ENCODE data around the gene KRTAP2-4. TPM values are rescaled to one million over a fixed set of nuclear protein-coding genes. Genes with fewer than 3 reads are reported as not detected.
"Not testable (repeated sequence)": the region's sequence is repeated elsewhere in the genome, so short reads cannot be mapped to it uniquely, and the experiment has no call there.

KRTAP2-4 gene, protein sequence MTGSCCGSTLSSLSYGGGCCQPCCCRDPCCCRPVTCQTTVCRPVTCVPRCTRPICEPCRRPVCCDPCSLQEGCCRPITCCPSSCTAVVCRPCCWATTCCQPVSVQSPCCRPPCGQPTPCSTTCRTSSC
- polyA plus RNA-seq (ENCODE audit: insufficient read length in 3 of 3) = not detected
- long read RNA-seq, donor 1 = 0 reads
- long read RNA-seq, donor 2 = 0 reads
- long read RNA-seq, donor 3 = 0 reads
- long read RNA-seq, donor 4 = 0 reads
- long read RNA-seq, donor 5 = 0 reads
- long read RNA-seq, donor 6 = 0 reads
- long read RNA-seq, donor 7 = 0 reads
- long read RNA-seq, donor 8 = 0 reads
- long read RNA-seq, donor 9 = 0 reads
- long read RNA-seq, donor 10 = 0 reads
- long read RNA-seq, donor 11 = 0 reads
- long read RNA-seq, donor 12 = 0 reads
- long read RNA-seq, donor 13 = 0 reads
- long read RNA-seq, donor 14 = 0 reads
- long read RNA-seq, donor 15 = 0 reads
- long read RNA-seq, donor 16 = 0 reads

DNA sequence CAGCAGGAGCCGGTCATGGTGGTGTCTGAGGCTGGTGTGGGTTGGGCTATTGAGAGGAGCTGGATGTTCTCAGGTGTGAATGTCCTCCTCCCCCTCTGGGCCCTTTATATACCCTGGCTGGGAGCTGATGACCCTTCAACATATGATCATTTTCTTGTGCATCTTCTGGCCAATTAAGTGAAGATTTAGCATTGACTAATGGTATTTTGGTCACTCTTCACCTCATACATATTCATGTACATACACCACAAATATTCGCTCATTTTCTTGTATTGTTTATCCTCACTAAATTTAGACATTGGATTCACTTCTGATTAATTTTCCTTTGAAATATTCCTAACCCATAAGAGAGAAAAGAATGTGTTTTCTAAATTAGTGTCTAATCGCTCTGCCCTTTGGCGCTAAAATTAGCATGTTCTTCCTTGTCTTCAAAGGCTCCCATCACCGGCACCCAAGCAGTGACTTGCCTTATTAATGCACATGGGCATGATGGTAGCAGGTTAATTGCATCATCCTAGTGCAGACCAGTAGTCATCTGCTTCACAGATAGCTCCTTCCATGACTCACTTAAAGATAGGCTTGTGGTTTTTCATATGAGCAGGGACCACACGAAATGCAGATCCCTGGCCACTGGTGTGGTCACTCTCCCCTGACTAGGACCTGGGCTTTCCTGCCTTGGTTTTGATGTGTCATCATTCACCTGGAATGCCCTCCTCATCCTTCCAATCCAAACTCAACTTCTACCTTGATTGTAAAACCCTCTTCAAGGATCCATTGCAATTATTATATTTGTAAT lies at the start of gene KRTAP2-4:
KRTAP2-4 (minus strand) TSS at position 51 of the 796 bp plus-strand sequence; CDS start at position 17, 34 bp downstream.
- DNase-seq = no peak

DNA sequence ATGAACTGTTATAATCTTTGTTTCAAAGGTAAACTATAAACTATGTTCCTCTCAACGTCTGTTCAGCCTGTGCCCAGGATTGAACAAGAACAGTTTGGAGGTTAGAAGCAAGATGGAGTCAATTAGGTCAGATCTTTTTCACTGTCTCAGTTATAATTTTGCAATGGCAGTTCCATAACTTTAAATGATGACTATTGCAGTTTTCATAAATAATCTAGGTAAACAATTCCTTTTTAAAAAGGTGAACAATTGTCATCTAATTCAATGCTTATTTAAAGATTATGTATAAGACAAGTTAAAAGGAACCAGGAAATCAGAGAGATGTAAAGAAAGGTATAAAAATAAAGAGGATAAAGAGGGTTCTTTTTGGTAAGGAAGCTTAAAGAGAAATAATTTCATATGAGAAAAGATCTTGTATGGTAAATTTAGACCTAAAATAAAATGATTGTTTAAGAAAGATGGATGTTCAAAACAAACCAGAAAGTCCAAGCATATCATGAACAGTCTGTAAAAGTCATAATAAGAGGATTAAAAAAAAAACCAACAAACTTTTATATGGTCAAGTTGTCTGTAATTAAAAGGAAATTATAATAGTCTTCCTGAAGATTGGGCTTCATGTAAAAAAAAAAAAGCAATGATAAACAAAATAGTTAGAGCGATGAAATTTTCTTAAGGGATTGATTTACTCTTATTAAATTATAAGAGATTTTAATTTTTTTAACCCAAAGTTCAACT lies 45.6 kb upstream of the KRTAP2-4 start:
- no peak for DNase-seq

DNA sequence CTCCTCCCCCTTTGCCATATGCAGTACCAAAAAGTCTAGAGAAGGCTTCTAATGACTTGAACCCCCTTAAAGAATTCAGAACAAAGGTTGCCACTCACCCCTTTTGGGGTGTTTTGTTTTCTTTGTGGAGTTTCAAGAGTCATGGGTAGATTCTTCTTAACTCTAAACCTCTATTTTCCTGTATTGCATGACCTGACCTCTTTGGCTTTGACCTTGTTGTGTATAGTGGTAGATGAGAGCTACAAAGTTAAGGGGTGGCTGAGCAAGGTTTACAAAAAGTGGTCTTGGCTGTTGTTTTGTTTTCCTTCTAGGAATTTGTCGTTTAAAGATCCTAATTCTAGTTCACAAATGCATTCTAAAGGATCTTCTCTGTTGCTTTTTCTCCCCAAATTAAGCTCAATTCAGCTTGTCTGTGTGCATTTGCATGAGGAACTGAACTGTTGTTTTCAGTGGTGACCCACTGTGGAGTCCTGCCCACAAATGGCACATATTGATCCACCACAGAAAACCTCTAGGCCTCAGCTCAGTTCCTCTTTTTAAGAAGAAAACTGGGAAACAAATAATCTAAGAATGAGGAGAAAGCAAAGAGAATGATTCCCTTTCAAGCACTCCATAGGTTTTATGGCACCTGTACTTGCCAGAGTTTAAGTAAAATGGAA lies 43.2 kb upstream of the KRTAP2-4 start:
- not testable (repeated sequence) for DNase-seq

DNA sequence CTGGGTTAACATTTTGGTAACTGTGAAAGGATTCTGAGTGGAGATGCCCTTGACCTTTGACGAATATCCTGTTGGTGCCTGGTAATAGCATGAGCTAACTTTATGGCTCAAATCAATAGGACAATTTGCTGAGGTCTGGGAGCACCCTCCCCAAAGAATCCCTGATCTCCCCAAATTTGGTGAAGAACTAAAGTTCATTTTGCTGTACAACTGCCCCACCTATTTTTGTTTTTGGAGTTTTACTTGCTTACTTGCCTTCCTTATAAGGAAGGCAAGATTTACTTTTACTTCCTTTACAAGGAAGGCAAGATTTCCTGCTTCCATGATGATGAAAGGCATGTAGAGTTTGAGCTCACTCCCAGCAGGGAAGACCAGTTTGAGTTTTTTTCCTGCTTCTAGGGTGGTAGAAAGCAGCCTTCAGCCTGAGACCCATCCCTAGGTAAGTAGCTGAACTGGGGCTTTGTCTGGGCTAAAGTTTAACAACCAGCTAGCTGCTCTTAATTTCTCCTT lies 42.3 kb upstream of the KRTAP2-4 start:
- DNase-seq = no peak

DNA sequence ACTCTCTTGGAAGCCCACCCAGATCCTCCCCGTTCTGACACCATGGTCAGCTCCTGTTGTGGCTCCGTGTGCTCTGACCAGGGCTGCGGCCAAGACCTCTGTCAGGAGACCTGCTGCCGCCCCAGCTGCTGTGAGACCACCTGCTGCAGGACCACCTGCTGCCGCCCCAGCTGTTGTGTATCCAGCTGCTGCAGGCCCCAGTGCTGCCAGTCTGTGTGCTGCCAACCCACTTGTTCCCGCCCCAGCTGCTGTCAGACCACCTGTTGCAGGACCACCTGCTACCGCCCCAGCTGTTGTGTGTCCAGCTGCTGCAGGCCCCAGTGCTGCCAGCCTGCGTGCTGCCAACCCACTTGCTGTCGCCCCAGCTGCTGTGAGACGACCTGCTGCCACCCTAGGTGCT lies 39.7 kb upstream of the KRTAP2-4 start, which contains the start of gene KRTAP4-9:
KRTAP4-9 (plus strand) TSS at position 43 of the 400 bp plus-strand sequence; CDS start at position 43, 0 bp downstream.
- DNase-seq = not testable (repeated sequence)

DNA sequence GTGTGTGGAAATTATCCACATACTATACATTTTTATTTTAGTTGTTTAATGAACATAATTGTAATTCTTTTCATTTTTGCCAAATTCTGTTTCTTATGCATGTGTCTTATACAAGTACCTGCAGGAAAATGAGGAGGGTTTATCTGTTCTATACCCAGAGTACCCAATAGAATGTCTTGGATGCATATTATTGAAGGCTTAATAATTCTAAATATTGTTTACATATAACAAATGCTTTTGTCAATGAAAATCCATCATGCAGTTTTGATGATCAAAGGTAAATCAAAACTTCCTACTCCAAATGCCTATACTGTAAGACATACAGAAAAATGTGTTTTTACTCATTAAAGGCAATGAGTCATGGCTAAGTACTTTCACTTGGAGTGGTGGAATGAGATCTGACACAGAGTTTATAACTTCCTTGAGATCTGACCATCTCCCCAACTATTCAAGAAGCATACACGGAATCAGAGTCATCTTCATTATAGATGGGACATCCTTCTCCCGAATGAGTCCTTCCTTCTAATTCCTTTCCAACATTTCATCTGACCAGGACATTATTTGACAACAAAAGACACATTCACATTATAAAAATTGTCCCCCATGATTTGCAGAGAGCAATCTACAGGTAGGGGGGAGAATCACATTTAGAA lies 38.8 kb upstream of the KRTAP2-4 start:
- not testable (repeated sequence) for DNase-seq

DNA sequence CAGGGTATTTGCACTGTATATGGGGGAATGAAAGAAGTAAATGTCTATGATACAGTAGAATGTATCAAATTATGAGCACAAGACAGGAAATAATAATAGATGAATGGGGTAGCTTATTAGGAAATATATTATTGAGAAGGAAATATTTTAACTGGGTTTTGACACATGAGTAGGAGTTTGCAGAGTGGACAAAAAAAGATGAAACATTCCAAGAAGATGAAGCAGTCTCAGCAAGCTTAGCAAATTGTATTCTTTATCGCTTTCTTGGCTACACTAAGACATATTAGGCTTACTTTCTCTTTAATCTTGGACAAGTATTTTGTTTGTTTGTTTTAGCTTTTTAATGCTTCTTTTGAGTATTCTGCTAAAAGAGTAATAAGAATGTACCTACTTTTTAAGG lies 38.2 kb upstream of the KRTAP2-4 start:
- DNase-seq = no peak

DNA sequence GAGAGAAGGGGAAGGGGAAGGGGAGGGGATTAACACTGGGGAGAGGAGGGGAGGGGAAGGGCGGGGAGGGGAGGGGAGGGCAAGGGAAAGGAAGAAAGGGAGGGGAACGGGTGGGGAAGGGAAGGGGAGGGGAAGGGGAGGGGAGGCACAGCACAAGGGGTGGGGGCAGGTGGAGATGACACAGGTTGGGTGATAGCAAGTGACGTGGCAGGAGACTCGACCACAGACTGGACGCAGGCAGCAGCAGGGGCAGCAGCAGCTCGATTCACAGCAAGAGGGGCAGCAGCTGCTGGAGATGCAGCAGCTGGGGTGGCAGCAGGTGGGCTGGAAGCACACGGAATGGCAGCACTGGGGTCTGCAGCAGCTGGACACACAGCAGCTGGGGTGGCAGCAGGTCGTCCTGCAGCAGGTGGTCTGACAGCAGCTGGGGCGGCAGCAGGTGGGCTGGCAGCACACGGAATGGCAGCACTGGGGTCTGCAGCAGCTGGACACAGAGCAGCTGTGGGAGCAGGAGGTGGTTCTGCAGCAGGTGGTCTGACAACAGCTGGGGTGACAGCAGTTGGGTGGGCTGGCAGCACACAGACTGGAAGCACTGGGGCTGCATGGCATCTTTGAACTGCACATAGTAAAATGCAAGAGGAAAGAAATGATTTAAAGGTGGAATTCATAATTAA lies 36.0 kb upstream of the KRTAP2-4 start, which contains the start of gene KRTAP4-16:
KRTAP4-16 (minus strand) TSS at position 624 of the 674 bp plus-strand sequence; CDS start at position 624, 0 bp downstream.
- no peak for DNase-seq

DNA sequence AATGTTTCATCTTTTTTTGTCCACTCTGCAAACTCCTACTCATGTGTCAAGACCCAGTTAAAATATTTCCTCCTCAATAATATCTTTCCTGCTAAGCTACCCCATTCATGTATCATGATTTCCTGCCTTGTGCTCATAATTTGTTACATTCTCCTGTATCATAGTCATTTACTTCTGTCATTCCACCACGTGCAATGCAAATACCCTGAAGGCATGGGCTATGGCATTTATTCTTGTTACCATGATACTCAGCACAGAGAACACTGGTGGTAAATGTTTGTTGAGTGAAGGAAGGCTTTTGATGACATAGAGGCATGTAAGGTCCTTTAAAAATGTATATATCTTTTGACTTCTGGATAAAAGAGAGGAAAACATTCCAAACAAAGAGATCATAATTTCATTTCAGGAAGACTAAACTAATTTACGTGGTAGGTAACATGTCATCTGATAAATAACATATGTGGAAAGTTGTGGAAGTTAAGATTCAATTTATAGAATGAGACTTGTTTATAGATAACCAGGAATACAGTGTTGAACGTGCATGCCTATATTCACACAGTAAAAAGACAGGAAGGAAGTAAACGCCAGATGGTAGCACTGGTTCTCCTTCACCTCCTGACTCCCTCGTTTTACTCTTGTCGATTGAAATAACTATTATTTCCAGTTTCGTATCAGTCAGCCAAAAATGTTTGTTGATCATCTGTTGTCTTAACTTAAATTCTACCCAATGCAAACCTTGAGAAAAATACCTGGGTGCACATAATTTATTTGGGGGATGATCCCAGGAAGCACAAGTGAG lies 34.2 kb upstream of the KRTAP2-4 start:
- not testable (repeated sequence) for DNase-seq

DNA sequence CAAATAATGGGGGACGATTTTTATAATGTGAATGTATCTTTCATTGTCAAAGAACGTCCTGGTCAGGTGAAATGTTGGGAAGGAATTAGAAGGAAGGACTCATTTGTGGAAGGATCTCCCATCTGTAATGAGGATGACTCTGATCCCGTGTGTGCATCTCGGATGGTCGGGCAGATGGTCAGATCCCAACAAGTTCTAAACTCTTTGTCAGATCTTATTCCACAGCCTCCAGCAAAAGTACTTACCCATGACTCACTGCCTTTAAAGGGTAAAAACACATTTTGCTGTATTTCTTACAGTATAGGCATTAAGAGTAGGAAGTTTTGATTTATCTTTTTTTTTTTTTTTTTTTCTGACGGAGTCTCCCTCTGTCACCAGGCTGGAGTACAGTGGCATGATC lies 32.8 kb upstream of the KRTAP2-4 start:
- no peak for DNase-seq

DNA sequence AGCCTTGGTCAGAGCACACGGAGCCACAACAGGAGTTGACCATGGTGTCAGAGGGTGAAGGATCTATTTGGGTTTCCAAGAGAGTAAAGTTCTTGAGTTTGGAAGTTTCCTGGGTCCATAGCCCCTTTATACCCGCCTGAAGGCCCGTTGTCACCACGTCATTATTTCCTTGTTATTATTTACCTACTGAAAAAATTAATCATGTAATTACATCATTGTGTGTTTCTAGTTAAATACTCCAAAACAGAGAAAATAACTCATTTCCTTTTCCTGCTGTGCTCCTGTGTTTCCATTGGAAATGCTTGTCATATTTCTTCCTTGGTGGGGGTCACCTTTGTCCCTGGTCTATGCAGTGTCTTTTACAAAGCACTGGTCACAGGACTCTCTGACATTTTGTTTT lies 32.4 kb upstream of the KRTAP2-4 start, which contains the start of gene KRTAP4-8:
KRTAP4-8 (minus strand) TSS at position 101 of the 400 bp plus-strand sequence; CDS start at position 43, 58 bp downstream.
- no peak for DNase-seq

DNA sequence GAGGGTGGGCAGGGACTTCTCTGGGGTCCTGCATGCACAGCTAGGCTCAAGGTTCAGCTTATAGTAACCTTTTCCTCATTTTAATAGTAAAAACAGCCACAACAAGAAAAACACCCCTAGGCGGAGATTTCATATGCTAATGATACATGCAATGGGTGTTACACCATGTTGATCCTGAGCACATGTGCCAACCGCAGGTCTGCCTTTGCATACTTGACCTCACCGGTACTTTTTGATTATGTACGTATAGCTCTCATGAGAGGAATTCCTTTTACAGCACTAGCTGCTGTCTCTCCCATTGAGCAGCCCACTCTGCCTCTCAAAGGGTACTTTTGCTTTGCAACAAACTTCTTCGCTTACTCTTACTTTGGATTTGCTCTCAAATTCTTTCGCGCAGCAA lies 30.4 kb upstream of the KRTAP2-4 start:
- no peak for DNase-seq

DNA sequence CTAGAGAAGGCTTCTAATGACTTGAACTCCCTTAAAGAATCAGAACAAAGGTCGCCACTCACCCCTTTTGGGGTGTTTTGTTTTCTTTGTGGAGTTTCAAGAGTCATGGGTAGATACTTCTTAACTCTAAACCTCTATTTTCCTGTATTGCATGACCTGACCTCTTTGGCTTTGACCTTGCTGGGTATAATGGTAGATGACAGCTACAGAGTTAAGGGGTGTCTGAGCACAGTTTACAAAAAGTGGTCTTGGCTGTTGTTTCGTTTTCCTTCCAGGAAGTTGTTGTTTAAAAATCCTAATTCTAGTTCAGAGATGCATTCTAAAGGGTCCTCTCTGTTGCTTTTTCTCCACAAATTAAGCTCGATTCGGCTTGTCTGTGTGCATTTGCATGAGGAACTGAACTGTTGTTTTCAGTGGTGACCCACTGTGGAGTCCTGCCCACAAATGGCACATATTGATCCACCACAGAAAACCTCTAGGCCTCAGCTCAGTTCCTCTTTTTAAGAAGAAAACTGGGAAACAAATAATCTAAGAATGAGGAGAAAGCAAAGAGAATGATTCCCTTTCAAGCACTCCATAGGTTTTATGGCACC lies 23.2 kb upstream of the KRTAP2-4 start:
- not testable (repeated sequence) for DNase-seq

DNA sequence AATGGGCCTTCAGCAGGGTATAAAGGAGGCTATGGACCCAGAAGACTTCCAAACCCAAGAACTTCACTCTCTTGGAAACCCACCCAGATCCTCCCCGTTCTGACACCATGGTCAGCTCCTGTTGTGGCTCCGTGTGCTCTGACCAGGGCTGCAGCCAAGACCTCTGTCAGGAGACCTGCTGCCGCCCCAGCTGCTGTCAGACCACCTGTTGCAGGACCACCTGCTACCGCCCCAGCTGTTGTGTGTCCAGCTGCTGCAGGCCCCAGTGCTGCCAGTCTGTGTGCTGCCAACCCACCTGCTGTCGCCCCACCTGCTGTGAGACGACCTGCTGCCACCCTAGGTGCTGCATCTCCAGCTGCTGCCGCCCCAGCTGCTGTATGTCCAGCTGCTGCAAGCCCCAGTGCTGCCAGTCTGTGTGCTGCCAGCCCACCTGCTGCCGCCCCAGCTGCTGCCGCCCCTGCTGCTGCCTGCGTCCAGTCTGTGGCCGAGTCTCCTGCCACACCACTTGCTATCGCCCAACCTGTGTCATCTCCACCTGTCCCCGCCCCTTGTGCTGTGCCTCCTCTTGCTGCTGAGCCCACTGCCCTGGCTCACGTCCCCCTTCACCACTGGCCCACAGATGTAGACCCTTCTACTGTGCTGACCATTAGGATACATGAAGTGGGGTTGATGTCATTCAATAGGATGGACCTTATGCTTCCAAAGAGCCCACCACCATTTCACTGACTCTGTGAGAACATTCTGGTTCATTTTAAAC lies 18.6 kb upstream of the KRTAP2-4 start, which contains the start of gene KRTAP4-7:
KRTAP4-7 (plus strand) TSS at position 51 of the 757 bp plus-strand sequence; CDS start at position 108, 57 bp downstream.
- DNase-seq = not testable (repeated sequence)

DNA sequence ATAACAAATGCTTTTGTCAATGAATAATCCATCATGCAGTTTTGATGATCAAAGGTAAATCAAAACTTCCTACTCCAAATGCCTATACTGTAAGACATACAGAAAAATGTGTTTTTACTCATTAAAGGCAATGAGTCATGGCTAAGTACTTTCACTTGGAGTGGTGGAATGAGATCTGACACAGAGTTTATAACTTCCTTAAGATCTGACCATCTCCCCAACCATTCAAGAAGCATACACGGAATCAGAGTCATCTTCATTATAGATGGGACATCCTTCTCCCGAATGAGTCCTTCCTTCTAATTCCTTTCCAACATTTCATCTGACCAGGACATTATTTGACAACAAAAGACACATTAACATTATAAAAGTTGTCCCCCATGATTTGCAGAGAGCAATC lies 17.7 kb upstream of the KRTAP2-4 start:
- DNase-seq = not testable (repeated sequence)

DNA sequence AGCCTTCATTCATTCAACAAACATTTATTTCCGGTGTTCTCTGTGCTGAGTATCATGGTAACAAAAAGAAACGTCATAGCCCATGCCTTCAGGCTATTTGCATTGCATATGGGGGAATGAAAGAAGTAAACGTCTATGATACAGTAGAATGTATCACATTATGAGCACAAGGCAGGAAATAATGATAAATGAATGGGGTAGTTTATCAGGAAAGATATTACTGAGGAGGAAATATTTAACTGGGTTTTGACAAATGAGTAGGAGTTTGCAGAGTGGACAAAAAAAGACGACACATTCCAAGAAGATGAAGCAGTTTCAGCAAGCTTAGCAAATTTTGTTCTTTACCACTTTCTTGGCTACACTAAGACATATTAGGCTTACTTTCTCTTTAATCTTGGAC lies 16.9 kb upstream of the KRTAP2-4 start:
- no peak for DNase-seq

DNA sequence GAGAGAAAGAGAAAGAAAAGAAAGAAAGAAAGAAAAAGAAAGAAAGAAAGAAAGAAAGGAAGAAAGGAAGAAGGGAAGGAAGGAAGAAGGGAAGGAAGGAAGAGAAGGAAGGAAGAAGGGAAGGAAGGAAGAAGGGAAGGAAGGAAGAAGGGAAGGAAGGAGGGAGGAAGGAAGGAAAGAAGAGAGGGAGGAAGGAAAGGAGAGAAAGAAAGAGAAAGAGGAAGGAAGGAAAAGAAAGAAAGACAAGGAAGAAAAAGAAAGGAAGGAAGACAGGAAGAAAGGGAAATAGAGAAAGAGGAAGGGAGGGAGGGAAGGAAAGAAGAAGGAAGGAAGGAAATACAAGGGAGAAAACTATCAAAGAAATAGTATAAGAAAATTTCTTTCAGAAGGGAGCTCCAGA lies 11.1 kb upstream of the KRTAP2-4 start:
- DNase-seq = no peak
